ENCODE measurements around the gene BANP. TPM values are rescaled to one million over a fixed set of nuclear protein-coding genes. Genes with fewer than 3 reads are reported as not detected.

Gene BANP
- total RNA-seq, 1 donor from 2014 or later = 29.7 TPM

GRCh38 chr16:87960852-87961251 is 9.6 kb downstream of the BANP start:
- no peak for TF ChIP-seq CTCF (IDR thresholded peaks at IDR 0.05)
- peaks cover 19% of the 10 kb centered on the region for H3K4me1 ChIP-seq
- H3K9me3 ChIP-seq = no peaks in the 10 kb centered on the region
- no peak overlapping the region for H3K27ac ChIP-seq
- H3K36me3 ChIP-seq = peaks cover 13% of the 10 kb centered on the region
- no peak overlapping the region for H3K4me3 ChIP-seq
- intact Hi-C loops (cut with DNase I) = no loop called here
- no peaks in the 10 kb centered on the region for H3K27me3 ChIP-seq (ENCODE audit: low read depth)
- ATAC-seq (no peak), DNase-seq (no peak)

GRCh38 chr16:87961623-87962022 is 10.4 kb downstream of the BANP start:
- Histone ChIP-seq H3K4me3 (no peak overlapping the region), H3K27me3 (ENCODE audit: low read depth) (no peaks in the 10 kb centered on the region), H3K27ac (no peak overlapping the region), H3K9me3 (no peaks in the 10 kb centered on the region), H3K36me3 (peaks cover 13% of the 10 kb centered on the region), H3K4me1 (peaks cover 19% of the 10 kb centered on the region)
- DNase-seq (no peak), ATAC-seq (no peak)
- intact Hi-C loops (cut with DNase I) = no loop called here
- TF ChIP-seq CTCF (IDR thresholded peaks at IDR 0.05) = no peak

- peaks cover 3% of the 10 kb centered on the region for H3K36me3 ChIP-seq
- H3K4me1 ChIP-seq = peaks cover 22% of the 10 kb centered on the region
- intact Hi-C loops (cut with DNase I) = no loop called here
- no peaks in the 10 kb centered on the region for H3K9me3 ChIP-seq
- H3K27ac ChIP-seq = peak overlapping the region; percentile 34
- H3K4me3 ChIP-seq = no peak overlapping the region
- ATAC-seq (no peak), DNase-seq (no peak)
- TF ChIP-seq CTCF (IDR thresholded peaks at IDR 0.05) = no peak
- no peaks in the 10 kb centered on the region for H3K27me3 ChIP-seq (ENCODE audit: low read depth)
Measured at GRCh38 chr16:87963400-87963799, 12.2 kb downstream of the BANP start.

GRCh38 chr16:87964049-87964659 is 12.9 kb downstream of the BANP start:
- Histone ChIP-seq H3K27me3 (ENCODE audit: low read depth) (no peaks in the 10 kb centered on the region), H3K27ac (no peak overlapping the region), H3K36me3 (no peaks in the 10 kb centered on the region), H3K4me3 (no peak overlapping the region), H3K4me1 (peaks cover 22% of the 10 kb centered on the region), H3K9me3 (no peaks in the 10 kb centered on the region)
- ATAC-seq (no peak), DNase-seq (no peak)
- TF ChIP-seq CTCF (IDR thresholded peaks at IDR 0.05) = no peak
- intact Hi-C loops (cut with DNase I) = no loop called here

GRCh38 chr16:87965417-87965816 is 14.2 kb downstream of the BANP start:
- no peaks in the 10 kb centered on the region for H3K9me3 ChIP-seq
- no peak overlapping the region for H3K4me3 ChIP-seq
- intact Hi-C loops (cut with DNase I) = no loop called here
- DNase-seq = no peak
- TF ChIP-seq CTCF (IDR thresholded peaks at IDR 0.05) = no peak
- no peaks in the 10 kb centered on the region for H3K27me3 ChIP-seq (ENCODE audit: low read depth)
- peaks cover 22% of the 10 kb centered on the region for H3K4me1 ChIP-seq
- no peaks in the 10 kb centered on the region for H3K36me3 ChIP-seq
- no peak for ATAC-seq
- no peak overlapping the region for H3K27ac ChIP-seq

Data from lower lobe of right lung (tissue), 2 donors.